Urothelium cell line (cell line): Measurements from ENCODE around the gene STRAP.

Experiments used
- DNase-seq: peaks from one replicate; pipeline ENCODE4 v3.0.0; 2011; ENCODE audit warnings: low spot score, mixed read lengths
- FAIRE-seq: peaks from 2 replicates; lab custom pipeline; 2011; peaks lifted over from hg19 to GRCh38; lab: Jason Lieb, UNC

The STRAP gene, protein sequence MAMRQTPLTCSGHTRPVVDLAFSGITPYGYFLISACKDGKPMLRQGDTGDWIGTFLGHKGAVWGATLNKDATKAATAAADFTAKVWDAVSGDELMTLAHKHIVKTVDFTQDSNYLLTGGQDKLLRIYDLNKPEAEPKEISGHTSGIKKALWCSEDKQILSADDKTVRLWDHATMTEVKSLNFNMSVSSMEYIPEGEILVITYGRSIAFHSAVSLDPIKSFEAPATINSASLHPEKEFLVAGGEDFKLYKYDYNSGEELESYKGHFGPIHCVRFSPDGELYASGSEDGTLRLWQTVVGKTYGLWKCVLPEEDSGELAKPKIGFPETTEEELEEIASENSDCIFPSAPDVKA

DNA sequence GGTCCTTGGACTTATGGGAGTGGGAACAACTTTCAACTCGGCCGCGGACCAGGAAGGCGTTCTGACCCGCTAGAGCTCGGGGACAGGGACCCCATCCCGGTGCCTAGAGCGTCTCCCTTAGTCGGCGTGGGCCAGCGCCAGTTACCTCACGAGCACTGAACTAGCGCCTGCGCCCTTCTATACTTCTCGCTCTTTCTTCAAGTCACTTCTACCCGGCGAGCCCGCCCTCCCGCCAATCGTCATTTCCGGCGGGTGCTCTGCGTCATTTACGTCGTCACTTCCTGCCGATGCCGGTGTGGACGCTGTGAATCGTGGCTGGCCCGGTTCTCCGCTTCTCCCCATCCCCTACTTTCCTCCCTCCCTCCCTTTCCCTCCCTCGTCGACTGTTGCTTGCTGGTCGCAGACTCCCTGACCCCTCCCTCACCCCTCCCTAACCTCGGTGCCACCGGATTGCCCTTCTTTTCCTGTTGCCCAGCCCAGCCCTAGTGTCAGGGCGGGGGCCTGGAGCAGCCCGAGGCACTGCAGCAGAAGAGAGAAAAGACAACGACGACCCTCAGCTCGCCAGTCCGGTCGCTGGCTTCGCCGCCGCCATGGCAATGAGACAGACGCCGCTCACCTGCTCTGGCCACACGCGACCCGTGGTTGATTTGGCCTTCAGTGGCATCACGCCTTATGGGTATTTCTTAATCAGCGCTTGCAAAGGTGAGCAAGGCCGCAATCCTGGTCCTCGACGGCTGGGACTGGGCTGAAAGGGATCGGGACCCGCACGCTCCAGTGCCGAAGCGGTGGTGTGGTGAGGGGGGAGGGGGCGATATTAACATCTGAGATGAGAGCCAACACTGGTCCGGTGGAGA, at the start of gene STRAP:
Gene STRAP (plus strand): TSS at position 270 of the 854 bp plus-strand sequence. CDS start 321 bp downstream, at position 591.
- DNase-seq (peak; percentile 97), FAIRE-seq (peak; percentile 88)

DNA sequence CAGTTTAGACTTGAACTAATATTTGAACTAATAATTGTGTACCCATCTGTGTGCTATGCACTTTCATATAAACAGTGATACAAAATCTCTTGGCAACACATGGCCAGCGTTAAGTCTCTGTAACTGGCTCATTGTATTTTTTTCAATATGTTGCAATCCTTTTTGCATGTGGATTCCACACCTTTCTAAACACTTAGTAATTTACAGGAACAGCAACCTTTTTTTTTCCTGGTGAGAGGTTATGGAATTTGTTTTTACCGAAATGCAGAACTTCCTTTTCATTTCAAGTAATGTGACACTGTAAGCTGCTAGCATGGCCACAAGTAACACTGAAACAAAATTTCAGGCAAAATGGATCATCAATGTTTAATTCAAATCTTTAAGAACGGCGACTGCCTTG, 47.6 kb upstream of the STRAP start:
- FAIRE-seq = no peak

DNA sequence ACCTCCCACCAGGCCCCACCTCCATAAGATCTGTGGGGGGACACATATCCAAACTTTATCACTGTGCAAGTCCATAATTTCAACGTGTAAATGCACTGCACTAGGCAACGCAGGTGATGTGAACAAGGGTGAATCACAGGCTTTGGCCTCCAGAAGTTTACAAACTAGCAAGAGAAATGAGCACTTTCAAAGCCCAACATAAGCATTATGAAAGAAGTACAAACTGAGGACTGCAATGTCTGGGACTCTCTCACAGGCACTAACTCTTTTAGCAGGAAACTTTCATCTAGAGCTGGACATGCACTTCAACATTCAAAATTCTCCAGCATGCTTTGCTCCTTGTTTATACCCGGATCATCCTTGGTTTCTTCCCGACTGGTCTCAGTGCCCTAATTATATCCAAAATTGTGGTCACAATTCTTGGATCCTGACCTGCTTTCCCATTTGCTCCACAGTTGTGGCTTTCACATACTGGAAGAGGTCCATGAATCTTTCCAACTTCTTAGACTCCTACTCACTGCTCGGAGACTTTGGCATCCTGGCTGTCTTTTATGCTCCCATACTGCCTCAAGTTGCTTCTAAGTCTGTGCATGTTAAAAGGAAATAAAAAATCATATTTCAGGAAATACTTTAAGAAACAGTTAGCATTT, 44.9 kb upstream of the STRAP start:
- no peak for FAIRE-seq
- DNase-seq = no peak

More for the DNA sequence above, 47.6 kb upstream of the STRAP start:
- DNase-seq = no peak

DNA sequence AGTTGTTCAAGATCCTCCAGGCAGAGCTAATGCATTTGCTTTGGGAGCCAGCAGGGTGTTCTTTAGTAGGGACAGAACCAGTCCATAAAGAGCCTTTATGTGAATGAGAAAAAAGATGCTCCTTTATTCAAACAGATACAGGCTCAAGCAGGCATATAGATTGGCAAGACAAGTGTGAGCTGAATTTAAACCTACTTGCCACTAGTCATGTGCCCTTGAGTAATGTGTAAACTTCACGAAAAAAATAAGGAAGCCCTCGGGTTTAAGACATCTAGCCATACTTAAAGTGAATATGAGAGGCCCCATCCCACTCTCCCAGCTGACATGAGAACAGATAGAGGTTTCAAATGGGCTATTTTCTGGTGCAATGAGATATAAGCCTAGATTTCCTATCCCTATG, 43.1 kb upstream of the STRAP start:
- no peak for DNase-seq
- FAIRE-seq = no peak

DNA sequence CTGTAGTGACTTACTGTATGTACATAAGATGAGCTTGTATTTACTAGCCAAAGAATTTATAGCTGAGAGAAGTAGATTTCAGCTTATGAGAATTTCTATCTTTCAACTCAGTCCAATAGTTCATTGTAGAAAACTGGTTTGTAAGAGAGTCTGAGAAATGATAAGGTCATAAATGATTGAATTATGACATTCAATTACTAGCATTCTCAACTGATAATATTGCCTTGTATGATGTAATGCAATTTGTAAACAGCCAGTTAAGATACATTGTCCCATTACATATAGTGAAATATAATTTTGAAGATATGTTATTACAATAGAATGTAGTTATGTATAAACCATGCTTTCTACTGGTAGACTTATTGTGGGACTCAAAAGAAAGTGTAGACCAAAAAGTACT, 42.5 kb upstream of the STRAP start:
- FAIRE-seq = no peak
- no peak for DNase-seq

DNA sequence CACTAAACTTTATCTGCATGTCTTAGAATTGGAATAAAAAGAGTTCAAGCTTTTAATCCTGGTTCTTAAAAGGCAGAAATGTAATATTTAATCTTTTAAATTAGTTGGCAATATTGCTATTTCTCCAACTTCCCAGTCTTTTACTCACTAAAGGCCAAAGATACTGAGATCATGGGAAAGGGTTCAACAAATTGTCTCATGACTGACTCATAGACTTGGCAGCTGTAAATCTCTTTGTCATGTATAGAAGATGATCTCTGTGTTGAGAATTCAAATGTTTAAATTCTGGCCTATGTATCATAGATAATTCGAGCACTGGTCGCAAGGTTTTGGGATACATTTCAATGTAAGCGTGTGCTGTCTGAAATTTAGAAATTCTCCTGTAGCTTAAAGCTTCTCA, 40.1 kb upstream of the STRAP start:
- no peak for DNase-seq
- FAIRE-seq = no peak

DNA sequence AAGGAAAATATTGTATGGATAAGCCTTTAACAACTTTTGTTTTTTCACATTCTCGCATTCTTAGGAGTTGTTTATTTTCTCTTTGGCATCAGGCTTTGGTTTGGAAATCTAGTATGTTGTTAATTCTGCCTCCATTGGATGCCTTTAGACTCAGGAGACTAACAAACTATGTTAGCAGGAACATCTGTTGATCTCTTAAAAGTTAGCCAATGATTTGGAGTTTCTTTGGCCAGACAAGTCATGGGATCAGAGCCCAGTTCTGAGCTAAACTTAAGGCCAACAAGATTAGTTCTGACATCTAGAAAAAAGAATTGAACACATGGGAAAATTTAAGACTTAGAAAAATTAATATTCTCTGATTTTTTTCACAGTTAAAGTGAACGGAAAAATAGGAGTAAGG, 35.3 kb upstream of the STRAP start:
- FAIRE-seq = no peak
- DNase-seq = no peak

DNA sequence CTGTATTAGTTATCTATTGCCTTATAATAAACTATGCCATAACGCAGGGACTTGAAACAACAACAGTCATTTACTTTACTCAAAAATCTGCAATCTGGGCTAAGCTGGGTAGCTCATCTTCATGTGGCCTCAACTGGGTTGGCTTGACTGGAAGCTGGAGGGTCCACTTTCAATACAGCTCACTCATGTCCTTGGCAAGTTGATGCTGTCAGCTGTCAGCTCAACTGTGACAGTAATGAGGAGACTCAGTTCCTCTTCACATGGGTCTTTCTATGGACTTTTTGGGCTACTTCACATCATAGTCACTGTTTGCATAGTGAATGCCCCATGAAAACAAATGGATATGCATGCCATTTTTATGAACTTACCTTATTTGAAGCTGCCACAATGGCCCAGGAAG, 33.6 kb upstream of the STRAP start:
- DNase-seq (no peak), FAIRE-seq (peak; percentile 40)

DNA sequence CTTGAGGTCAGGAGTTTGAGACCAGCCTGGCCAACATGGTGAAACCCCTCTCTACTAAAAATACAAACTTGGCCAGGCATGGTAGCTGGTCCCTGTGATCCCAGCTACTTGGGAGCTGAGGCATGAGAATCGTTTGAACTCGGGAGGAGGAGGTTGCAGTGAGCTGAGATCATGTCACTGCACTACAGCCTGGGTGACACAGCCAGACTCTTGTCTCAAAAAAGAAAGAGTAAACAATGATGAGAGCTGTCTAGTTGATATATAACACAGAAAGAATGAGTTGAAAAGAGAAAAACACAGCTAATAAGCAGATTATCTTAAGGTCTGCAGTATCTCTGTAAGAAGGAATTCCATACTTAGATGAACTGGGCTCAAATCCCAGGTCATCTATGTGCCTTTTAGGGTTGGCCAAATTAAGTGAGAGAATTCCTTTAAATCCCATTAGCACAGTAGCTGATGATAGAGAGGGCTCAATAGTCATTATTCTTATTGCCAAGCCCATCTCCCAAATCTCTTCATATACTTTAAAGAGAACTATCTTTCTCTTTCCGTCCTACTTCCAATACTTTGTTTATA, 31.1 kb upstream of the STRAP start:
- FAIRE-seq (no peak), DNase-seq (no peak)

DNA sequence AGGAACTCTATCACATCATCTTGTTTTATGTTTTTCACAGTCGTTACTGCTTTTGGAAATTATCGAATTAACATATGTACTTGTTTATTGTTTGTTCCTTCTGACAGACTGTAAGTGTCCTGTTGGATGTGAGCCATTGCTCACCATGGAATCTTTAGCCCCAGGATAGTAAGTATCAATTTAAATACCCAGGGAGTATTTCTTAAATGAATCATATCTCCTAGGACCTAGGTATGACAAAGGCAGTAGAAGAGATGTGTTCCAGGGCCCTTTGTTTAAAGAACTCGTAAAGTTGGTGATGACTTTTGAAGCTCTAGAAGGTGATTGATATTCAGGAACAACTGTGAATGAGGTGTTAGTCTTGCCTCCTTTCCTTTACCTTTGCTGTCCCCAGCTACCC, 30.3 kb upstream of the STRAP start:
- DNase-seq = no peak
- FAIRE-seq = no peak

DNA sequence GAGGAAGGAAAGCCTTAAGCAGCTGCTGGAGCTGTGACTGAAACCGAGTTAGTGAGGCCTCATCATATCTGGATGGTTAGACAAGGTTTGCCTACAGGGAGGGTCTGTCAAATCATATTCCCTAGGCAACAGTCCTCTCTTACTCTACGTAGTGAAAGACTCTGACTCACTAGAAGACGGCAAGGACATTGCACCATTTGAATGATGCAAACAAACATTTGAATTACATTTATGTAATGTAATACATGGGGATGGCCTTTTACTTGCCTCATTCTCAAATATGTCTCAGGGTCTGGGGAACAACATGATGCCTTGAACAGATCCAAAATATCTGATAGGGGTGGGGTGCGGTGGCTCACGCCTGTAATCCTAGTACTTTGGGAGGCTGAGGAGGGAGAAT, 29.8 kb upstream of the STRAP start:
- no peak for FAIRE-seq
- no peak for DNase-seq

DNA sequence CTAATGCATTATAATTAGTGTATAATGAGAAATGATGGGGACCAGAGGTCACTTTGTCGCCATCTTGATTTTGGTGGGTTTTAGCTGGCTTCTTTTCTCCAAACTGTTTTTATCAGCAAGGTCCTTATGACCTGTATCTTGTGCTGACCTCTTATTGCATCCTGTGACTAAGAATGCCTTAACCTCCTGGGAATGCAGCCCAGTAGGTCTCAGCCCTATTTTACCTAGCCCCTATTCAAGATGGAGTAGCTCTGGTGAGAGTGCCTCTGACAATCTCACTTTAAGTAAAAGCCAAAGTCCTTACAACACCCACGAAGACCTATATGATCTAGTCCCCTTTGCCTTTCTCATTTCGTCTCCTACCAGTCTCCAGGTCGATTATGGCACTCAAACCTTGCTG, 28.3 kb upstream of the STRAP start:
- FAIRE-seq (no peak), DNase-seq (no peak)

DNA sequence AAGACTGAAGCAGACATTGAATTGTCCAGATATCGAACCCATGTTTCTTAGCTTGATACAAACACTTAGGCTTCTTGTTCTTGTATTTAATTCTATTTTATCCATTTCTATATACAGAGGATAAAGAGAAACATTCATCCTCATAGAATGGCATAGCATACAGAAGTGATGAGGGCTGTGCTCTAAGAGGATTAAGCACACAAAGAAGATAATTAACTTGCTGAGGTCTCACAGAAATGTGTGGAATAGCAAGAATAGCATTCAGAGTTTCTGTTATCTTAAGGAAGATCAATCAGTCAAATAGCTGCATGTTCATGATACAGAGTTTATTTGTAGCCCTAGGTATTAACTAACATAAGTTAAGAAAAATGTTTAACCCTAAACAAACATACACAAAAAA, 27.3 kb upstream of the STRAP start:
- FAIRE-seq (no peak), DNase-seq (no peak)

DNA sequence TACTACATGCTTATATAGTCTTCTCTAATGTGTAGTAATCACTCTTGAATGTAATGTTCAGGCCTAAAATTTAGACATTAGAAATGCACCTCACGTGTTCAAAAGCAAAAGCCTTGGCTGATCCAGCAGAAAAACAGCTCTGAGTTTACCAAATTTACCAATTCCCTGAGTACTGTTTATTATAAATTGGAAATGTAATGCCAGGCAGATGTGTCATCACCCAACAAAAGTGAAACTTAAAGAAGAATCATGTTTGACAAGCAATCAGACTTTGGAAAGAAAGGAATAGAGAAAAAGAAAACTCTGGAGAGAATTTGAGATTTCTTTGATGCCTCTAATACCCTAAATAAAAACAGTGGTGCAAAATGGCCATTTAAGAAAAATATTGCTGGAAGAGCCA, 26.5 kb upstream of the STRAP start:
- DNase-seq = no peak
- FAIRE-seq = no peak

DNA sequence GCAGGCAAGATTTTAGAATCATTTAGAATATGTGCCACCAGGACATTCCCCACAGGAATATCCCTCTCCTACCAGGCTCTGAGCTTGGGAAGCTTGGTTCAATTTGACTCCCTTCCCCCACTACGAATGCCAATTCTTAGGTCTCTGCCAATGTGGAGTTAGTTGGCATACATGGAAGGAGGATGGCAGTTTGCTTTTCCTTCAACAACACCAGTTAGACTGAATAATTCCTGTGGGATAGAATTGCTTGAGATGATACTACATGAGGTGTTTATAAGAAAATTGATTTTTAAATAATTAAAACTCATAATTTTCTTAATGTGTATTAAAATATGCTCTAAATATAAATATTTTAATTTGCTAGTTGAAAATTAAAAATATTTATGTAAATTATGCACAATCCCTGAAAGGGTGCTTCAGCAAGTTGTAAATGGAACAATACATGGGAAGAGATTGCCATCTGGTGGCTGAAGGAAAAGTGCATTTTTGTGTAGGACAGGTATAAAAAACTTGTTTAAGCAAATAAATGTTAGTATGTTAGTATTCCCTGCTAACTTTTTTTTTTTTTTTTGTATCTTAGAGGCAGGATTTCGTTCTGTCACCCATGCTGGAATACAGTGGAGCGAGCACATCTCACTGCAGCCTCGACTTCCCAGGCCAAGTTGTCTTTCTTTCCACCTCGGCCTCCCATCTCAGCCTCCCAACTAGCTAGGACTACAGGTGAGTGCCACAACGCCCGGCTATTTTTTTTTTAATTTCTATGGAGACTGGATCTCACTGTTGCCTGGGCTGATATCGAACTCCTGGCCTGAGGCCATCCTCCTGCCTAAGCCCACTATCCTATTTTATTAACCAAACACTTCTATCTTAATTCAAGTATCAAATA, 25.8 kb upstream of the STRAP start:
- no peak for FAIRE-seq
- peak; percentile 29 for DNase-seq

DNA sequence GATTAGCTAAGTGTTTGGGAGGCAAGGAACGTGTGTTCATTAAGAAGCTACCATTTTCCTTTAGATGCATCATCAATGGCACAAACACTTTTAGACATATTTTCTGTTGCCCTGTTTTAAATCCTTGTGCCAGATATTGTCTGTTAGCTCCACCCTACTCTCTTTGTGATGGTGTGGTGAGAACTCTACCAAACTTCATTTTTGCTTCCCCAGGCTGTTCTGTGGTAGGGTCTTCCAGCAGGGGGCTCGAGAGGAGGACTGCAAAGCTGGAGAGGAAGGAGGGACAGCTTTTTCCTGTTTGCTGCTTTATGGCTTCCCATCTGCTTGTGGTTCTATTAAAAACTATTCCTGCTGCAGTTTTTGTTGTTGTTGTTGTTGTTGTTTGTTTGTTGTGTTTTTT, 23.8 kb upstream of the STRAP start:
- FAIRE-seq (no peak), DNase-seq (no peak)

DNA sequence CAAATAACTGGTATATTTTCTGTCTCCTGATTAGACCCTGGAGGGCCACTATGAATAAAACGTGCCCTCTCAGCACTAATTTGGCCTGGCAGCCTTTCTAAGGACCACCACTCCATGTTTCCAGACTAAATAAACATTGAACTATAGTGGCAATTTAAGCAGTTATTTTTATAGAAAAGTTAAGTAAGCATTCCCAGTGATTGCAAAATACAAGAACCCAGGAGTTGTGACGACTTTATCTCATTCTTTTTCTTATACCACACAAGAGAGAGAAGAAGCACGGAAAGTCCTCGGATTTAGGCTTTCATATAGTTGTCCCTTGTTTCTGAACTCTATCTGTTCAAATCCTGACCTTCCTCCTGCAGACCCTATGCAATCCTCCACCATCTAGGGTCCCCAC, 23.1 kb upstream of the STRAP start:
- DNase-seq = no peak
- no peak for FAIRE-seq

DNA sequence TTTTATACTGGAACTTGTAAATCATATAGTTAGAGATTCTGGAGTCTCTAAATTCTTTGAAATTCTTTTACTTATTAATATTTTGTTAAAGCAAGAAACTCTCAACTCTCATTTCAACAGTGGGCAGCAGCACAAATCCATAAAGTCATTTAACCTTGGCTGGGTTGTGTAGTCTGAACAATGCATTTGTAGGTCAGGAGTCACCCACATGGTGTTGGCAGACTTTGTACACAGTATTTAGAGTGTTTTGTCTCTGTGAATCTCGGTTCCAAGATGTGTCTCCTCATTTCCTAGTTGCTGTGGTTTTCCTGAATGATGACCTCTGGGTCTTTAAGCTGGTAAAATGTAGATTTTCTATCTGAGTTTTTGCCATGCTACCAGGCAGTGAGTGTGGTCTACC, 20.8 kb upstream of the STRAP start:
- FAIRE-seq = no peak

DNA sequence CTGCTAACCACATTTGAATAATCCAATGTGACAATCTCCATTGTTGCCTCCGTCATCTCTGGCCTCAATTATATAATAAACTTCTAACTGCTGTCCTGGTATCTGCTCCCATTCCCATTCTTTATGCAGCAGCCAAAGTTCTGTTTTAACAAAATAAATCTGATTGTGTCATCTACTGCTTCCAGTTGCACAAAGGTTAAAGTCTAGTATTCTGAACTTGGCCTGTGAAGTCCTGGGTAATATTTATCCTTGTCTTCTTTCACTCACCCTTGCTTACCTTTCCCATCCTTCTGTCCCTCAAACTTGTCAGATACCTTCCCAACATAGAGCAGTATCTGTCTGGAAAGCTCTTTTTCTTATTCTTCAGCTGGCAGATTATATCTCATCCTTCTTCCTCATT, 19.3 kb upstream of the STRAP start:
- no peak for FAIRE-seq

More for the DNA sequence above, 20.8 kb upstream of the STRAP start:
- no peak for DNase-seq

DNA sequence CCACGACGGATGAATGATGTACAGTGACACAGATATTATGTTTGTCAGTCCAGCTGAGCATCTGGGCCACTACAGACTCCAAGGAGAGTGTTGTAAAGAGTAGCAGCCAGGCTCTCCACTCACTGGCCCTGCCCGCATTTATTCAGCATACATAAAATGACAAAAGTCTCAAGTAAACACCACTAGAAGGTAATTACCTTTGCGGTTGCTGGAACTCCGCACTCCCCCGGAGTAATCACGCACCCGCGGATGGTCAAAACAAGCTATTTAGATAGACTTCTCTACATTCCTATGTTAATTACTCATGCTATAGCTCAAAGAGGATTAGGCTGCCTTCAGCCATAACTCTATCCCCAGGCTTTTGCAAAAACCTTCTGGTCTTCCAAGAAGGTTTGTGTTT, 18.8 kb upstream of the STRAP start:
- FAIRE-seq (no peak), DNase-seq (no peak)

More for the DNA sequence above, 19.3 kb upstream of the STRAP start:
- no peak for DNase-seq
